Left forelimb (tissue), 1 donor: ENCODE measurements around the gene ZNF398.

Experiments used
- DNase-seq: peaks from one replicate; pipeline ENCODE4 v3.0.0-alpha.2; 2018; ENCODE audit warnings: low spot score

Gene ZNF398

DNA sequence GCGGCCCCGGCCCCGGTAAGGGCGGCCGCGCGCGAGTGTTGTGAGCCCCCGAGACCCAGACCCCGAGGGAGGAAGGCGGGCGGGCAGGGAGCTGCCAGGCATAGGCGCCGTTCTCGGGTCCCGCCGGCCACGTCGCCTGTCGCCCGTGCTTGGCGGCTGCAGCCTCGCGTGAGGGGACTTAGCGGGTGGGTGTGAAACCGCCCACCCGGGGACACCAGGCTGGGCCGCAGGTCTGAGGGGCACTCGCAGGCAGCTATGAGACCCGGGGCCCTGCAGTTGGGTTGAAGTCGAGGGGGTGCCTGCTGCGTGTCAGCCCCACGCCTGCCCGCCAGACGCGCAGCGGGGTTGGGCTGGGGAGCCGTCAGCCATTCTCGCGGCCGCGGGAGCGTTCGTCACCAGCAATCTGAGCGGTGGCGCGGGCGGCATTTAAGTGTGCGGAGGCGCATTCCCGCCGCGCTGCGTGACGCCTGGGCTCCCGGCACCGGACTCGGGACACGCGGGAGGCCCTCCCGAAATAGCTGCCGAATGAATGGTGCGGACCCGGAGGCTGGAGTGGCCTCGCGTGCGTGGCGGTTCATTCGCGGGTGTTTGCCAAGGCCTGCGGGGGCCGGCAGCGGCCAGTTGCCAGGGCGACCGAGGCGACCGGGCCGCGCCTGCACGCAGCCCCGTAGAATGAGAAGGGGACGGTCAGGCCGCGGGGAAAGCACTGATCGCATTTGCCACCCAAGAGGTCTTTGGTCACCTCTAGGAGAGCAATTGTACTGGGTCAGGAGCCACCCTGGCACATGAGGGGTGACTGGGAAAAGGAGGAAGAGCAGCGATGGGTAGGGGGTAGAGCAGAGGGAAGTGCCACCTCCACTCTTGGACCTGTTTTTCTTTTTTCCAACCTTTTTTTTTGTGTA lies 750 bp downstream of the ZNF398 start:
- peak; percentile 71 for DNase-seq

DNA sequence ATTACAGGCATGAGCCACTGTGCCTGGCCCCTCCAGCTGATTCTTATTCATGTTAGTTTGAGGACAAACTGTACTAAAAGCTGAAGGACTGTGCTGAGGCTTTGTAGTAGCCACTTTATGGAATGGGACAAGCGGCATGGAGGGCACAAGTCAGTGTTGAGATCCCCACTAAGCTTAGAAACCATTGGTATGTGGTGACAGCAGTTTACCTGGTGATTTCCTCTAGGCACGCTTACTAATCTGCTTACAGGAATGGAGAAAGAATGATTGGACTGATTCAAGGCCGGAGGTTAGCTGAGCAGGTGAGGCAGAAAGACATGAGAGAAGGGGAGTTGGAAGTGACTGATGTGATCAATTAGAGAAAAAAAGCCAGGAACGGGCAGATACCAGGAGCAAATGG lies 3.7 kb downstream of the ZNF398 start:
- DNase-seq: no peak

DNA sequence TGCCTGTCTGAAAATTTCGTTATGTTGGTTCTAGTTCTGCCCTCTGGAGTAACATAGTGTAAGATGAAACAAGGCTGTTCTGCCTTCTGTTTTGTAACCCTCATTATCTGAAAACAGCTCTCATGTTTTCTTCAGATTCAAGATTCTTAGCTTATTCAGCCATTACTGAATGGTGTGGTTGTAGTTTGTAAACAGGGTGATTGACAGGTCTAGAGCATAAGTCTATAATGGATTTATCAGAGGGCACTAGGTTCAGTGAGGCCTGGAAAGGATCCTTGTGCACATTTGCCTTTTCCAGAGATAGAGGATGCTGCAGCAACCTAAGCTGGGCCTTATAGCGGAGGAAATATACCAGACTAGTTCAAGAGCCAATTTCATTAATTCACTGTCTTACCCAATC lies 6.1 kb downstream of the ZNF398 start:
- no peak for DNase-seq

DNA sequence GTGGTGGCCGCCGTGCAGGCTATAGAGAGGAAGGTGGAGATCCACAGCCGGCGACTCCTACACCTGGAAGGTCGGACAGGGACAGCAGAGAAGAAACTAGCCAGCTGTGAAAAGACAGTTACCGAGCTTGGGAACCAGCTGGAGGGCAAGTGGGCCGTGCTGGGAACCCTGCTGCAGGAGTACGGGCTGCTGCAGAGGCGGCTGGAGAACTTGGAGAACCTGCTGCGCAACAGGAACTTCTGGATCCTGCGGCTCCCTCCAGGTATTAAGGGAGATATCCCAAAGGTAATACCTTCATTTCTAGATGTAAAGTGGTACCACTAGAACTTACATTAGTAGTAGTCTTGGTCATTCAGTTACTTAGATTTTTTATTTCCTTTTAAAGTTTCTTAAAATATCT lies 6.8 kb downstream of the ZNF398 start:
- no peak for DNase-seq

DNA sequence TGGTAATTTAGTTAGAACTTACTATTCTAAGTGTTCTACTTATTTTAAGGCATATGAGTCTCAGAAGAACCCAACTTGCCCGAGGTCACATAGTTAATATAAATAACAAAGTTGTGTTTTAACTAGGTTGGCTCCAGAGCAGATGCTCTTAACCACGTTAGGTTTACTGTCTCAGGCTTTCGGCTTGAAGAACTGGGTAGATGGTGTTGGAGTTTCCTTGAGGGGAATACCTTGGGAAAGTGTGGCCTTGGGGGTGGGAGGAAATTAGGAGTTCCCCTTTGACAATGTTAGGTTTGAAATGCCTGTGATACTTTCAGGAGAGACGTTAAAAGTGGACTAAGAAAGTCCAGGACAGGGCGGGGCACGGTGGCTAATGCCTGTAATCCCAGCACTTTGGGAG lies 9.6 kb downstream of the ZNF398 start:
- DNase-seq: no peak

DNA sequence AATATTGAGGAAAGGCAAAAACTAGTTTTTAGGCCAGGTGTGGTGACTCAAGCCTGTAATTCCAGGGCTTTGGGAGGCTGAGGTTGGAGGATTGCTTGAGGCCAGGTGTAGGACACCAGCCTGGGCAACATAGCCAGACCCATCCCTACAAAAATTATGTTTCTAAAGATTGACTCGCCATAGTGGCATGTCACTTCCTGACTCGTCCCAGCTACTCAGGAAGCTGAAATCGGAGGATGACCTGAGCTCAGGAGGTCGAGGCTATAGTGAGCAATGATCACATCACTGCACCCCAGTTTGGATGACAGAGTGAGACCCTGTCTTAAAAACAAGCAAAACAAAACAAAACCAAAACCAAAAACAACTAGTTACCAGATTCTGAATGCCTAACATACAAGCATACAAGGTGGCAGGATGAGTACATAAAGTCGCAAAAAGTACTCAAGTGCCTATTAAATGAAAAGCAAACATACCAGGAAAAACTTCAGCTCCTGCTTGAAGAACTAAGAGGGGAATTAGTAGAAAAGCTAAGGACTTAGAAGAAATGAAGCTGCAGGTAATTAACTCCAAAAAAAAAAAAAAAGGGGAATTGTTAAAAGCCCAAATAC lies 14.1 kb downstream of the ZNF398 start:
- DNase-seq: no peak

DNA sequence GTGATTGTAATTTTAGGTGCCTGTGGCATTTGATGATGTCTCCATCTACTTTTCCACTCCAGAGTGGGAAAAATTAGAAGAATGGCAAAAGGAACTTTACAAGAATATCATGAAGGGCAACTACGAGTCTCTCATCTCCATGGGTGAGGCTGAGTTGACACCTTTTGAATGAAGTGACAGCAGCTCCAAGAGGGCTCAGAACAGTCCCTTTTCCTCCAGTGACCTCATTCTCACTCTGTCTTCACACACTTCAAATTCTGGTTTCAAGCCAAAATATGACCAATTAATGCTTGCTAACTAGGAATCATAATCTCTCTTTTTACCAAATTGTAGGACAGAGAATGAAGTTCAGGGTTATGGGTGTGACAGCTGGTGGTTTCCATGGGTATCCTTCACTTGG lies 18.9 kb downstream of the ZNF398 start:
- no peak for DNase-seq

DNA sequence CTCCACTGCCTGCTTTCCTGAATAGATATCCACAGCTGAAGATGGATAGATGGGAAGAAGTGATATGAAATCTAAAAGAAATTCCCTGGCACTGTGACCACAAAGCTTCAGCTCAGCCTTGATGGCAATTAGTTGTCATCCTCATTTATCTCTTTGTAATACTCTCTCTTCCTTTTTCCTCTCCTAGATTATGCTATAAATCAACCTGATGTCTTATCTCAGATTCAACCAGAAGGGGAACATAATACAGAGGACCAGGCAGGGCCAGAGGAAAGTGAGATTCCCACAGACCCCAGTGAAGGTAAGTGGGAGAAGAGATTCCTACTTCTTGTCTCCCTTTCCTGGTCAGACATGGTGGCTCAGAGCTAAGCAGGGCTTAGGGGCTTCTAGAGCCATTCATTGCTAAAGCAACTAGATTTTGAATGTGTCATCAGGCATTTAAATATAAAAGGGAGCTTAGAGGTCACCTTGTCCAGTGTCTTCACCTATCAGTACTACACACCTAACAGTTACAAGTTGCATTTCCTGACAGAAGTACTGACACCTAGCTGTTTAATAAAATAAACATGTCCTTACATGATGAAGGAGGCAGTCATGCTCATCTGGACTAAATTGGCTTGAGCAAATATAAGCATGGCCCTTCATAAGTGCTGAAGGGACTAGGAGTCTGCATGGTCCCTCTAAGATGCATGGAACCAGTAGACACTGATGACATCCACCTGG lies 19.5 kb downstream of the ZNF398 start:
- DNase-seq: no peak

DNA sequence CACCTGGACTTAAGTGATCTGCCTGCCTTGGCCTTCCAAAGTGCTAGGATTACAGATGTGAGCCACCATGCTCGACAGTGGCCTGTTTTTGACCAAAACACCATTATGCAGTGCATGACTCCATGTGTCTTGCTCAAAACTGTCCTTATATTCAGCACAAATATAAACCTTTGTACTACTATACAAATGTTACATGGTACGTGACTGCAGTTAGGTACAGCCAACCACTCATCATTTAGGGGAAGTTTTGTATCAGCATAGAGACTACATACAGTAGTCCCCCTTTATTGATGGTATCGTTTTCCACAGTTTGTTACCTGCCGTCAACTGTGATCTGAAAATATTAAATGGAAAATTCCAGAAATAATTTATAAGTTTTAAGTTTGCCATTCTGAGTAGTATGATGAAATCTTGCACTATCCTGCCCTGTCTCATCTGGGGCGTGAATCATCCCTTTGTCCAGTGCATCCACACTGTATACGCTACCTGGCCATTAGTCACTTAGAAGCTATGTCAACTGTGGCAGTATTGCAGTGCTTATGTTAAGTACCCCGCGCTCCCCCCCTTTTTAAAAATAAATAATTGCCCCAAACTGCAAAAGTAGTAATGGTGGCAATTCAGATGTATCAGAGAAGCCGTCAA lies 24.8 kb downstream of the ZNF398 start:
- DNase-seq: no peak

DNA sequence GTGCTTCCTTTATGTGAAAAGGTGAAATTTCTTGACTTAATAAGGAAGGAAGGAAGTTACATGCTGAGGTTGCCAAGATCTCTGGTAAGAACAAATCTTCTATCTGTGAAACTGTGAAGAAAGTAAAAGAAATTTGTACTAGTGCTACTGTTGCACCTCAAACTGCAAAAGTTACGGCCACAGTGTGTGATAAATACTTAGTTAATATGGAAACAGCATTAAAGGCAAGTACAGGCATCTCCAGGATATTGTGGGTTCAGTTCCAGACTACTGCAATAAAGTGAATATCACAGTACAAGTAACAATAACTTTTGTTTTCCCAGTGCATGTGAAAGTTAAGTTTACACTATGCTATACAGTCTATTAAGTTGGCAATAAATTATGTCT lies 25.3 kb downstream of the ZNF398 start:
- no peak for DNase-seq

DNA sequence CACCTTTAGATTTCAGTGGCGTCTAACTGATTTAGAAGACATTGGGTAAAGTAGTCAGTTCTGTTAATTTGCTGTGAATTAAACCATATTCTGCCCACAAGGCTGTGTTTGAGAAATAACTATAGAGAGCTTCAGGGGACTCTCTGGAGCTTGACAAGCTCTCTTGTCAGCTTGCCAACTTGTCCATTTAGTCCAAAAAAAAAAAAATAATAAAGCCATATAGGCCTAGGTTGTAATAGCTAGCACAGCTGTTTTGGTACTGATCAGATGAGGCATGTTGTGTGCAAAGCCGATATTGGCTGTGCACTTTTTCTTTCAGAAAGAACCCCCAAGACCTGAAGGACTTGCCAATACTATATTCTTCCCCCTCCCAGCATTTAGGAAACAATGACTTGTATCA lies 27.9 kb downstream of the ZNF398 start:
- no peak for DNase-seq

DNA sequence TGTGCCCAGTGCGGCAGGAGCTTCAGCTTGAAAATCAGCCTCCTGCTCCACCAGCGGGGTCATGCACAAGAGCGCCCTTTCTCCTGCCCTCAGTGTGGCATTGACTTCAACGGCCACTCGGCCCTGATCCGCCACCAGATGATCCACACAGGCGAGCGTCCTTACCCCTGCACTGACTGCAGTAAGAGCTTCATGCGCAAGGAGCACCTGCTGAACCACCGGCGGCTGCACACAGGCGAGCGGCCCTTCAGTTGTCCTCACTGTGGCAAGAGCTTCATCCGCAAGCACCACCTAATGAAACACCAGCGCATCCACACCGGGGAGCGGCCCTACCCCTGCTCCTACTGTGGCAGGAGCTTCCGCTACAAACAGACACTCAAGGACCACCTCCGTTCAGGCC lies 32.0 kb downstream of the ZNF398 start:
- DNase-seq: no peak

DNA sequence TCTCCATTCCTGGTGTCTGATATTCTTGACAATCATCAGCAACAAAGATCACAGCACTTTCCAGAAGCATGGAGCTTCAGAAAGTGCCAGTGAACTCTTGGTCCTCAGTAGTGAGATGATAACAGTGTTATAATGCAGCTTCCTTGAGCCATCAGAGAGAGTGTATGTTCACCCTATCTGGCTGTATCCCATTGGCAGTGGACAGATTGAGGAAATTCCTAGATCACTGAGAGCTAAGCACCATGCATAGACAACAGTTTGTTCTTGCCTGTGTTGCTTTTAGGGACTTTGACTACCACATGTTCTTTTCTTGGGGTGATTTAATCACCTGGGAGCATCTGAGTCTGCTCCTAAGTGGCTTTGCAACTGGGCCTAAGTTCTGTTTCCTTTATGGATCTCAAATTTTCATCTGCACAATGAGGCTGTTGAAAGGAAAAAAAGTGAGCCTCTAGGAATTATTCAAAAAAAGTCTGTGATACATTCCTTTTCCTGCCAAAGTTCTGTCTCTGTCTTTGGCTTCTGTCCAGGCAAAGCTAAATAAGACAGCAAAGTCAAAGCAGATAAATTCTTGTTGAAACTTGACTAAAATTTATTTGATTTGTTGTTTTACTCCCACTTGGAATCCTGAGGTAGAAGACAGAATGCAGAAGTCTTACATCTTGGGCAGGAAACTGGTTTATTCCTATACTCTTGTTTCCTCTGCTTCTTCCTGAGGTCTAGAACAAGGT lies 33.6 kb downstream of the ZNF398 start:
- no peak for DNase-seq

DNA sequence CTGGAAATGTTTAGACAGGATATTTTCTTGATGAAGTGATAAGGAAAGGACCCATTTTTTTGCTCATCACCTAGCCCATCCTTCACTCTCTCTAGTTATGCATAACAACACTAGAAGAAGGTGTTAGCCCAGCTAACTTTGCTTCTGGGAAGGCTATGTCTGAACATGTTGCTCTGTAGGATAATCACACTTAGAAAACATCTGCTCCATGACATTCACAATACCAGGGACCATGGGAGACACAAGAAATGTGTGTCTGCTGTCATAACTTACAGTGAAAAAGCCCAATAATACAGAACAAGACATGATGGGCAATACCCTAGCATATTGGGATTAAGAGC lies 34.2 kb downstream of the ZNF398 start:
- DNase-seq: no peak

DNA sequence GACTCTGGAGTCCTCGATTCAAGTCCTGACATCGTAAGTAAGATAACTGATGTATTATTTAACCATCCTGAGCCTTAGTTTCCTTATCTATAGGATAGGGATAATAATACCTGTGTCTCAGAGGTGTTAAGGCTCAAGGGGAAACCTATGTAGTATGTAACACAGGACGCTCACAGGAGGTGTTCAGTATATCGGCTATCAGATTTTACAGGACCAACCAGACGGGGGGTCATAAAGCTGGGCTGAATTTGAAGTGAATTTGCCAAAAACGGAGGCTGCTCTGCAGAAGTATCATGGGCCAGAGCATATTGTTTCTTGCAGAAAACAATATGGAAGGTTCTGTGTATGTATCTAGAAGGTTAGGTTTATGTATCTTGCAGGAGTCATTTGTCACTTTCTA lies 37.0 kb downstream of the ZNF398 start:
- DNase-seq: no peak

DNA sequence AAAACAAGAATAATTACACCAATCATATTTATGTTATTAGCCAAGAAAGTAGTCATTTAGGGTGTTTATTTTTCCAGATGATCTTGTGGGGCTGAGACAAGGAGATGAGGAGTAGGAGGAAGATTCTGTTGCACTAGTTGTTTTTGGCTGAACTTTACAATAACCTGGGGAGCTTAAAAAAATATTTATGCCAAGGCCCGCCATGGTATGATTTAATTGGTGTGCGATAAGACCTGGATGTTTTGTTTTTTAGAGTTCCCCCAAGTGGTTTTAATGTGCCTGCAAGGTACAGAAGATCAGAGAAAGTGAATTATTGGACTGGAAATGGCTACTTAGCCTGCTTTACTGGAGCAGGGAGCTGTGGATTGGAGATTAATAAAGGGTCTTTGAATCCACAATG lies 41.0 kb downstream of the ZNF398 start:
- DNase-seq: no peak

DNA sequence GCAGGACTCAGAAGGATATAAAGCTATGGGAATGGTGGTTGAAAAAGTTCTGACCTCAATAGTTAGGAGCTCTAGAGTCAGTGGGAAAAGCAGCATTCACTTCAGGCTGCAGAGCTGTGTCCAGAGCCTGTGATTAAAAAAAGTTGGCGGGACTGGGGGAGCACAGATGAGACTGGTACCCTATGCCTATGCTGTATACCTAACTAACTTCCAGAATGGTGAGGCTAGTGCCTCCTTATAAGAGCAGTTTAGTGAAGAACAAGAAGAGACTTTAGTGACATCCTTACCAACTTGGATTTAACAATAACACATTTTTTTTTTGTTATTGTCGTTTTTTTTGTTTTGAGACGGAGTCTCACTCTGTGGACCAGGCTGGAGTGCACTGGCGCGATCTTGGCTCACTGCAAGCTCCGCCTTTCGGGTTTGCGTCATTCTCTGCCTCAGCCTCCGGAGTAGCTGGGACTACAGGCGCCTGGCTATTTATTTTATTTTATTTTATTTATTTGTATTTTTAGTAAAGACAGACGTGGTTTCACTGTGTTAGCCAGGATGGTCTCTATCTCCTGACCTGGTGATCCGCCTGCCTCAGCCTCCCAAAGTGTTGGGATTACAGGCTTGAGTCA lies 41.5 kb downstream of the ZNF398 start:
- no peak for DNase-seq

DNA sequence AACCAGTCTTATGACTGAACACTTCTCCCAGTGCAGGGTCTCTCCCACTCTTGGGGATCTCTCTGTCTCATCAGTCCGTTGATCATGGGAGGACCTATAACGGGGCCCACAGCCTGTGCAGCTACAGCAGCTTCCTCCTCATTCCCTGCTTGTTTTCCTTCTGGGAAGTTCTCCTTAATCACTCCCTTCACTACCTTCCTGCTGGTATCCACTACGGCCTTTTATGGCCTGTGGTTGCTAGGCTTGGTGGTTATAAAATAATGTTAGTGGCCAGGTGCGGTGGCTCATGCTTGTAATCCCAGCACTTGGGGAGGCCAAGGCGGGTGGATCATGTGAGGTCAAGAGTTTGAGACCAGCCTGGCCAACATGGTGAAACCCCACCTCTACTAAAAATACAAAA lies 44.6 kb downstream of the ZNF398 start:
- DNase-seq: no peak

DNA sequence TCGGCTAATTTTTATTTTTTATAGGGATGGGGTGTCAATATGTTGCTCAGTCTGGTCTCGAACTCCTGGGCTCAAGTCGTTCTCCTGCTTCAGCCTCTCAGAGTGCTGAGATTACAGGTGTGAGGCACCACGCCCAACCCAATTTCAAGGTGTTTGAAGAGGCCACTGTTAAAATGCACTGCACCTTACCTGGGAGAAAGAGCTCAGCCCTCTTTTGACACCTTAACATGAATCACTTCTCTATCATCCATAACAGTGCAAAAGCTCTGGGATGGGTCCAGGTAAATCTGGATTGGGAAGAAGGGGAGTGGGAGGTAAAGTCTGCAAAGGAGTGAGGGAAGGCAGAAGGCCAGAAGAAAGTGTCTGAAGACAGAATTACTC lies 47.5 kb downstream of the ZNF398 start:
- DNase-seq: no peak

DNA sequence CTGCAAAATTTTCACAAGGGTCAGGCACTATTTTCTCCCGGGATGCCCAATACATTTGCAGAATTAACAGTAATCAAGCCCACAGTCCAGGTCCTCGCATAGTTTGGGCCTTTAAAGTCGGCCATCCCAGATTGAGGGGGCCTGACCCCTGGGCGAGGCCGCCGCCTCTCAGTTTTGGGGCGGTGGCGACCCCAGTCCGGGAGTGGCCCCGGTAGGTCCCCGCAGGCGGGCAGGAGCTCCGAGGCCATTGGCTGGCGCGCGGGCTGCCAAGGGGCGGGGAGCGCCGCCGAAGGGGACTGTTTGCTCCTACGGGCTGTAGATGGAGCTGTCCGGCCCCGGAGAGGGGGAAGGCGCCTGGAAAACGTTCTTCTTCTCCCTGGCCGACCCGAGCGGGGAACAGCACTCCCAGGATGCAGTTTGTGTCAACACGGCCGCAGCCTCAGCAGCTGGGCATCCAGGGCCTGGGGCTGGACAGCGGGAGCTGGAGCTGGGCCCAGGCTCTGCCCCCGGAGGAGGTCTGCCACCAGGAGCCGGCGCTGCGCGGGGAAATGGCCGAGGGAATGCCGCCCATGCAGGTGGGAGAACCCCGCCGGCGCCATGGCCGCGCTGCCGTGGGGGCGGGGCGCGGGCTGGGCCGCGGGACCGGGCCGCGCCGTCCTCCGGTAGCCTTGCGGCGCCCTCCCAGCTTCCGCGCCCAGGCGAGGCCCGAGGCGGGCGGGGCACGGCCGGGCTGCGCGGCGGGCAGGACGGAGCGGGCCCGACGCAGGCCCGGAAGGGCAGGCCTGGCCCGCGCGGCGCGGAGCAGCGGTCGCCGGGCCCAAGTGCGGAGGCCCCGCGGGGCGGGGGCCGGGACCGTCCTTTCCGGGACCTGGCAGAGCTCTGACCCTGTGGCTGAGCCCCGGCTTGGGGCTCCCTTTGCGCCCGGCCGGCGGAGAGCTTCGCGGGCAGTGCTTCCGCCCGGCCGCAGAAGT lies 48.2 kb downstream of the ZNF398 start, which contains the start of gene ZNF282:
ZNF282 (plus strand) TSS at position 367 of the 971 bp plus-strand sequence; CDS start at position 411, 44 bp downstream.
- peak; percentile 93 for DNase-seq
